Hematopoietic multipotent progenitor cell (in vitro differentiated cells): ENCODE results near the gene RPL26. TPM values are rescaled to one million over a fixed set of nuclear protein-coding genes. Genes with fewer than 3 reads are reported as not detected.
A peak's percentile ranks its signal among the peaks of the same experiment; 100 is the strongest.
"Not testable (repeated sequence)": the region's sequence is repeated elsewhere in the genome, so short reads cannot be mapped to it uniquely, and the experiment has no call there.

Experiments used
- DNase-seq, 3 donors: peaks; one replicate each; pipeline ENCODE4 v3.0.0-alpha.2; 2011 to 2015; ENCODE audit warnings: low read depth in 2 of 3, low spot score in 2 of 3
- total RNA-seq: library from RNA; depleted of rRNA; stranded (reverse); fragments of >200 nt; gene quantifications from one replicate; pipeline ENCODE4 v1.2.3, GENCODE V29; 2012

The RPL26 gene
- total RNA-seq, 1 donor, result 3,187 TPM

DNA sequence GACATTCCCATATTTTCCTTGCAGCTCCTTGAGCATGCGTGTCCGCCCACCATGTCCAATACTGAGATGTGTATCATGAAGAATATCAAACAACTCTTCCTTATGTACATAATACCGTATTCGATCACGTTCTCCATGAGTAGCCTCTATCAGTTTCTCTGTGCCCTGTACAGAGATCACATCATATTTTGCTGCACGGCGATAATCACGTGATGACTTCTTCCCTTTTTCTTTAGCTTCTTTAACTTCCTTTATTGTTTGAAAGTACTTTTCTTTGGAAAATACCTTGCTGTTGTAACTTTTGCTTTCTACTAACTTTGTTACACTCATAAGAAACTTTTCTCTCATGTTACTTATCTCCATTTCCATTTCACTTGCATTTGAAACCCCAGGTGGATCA, 13.0 kb downstream of the RPL26 start:
- peak in 2 of 3 donors; percentile 35 for DNase-seq

DNA sequence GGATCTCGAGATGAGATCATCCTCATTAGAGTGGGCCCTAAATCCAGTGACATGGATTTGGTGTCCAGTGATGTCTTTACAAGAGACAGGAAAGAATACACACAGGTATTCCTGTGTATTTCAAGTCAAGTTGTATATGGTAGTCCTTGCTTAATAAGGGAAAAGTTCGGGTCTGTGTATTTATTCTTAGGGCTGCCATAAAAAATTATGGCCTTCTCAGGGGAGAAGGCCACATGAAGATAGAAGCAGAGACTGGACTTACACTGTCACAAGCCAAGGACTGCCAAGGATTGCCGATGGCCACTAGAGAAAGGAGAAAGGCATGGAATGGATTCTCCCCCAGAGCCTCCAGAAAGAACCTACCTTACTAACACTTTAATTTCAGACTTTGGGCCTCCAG, 14.8 kb downstream of the RPL26 start:
- DNase-seq, result no peak

DNA sequence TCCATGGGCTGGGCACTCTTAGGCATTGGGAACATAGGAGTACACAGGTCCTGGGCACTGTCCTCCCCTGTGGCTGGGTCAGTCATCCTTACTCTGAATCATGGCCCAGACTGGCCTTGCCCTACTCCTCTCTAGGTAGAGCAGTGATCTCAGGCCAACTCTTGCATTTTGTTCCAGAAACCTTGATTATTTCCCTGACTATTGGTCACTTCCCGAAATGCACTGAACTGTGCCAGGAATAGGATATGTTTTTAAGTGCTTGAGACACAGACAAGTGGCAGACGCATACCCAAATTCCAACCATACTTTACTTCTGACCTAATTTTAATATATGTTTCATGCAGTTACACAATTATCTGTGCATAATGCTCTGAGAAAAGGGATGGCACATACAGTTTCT, 16.8 kb downstream of the RPL26 start:
- no peak for DNase-seq

DNA sequence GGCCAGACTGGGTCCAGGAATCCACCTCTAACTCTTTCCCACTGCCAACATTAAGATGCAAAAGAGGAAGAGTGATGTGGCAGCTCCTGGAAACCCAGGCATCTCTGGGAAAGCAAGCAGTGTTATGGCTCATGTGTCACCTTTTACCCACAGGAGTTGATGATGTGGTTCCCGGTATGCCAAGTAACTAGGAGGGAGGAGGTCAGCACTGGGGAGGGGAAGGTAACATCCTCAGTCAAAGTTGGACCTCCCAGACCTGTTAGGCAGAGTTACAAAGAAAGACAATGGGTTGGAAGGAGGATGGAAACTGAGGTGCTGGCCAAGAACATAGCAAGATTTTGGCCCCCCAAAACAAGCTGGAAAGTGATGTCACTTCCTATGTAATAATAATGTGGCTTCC, 17.9 kb downstream of the RPL26 start:
- no peak for DNase-seq

GRCh38 chr17:8362651-8363332, 20.2 kb downstream of the RPL26 start:
- no peak for DNase-seq

- no peak for DNase-seq
These were observed 22.2 kb downstream of the RPL26 start for GRCh38 chr17:8360751-8361150.

DNA sequence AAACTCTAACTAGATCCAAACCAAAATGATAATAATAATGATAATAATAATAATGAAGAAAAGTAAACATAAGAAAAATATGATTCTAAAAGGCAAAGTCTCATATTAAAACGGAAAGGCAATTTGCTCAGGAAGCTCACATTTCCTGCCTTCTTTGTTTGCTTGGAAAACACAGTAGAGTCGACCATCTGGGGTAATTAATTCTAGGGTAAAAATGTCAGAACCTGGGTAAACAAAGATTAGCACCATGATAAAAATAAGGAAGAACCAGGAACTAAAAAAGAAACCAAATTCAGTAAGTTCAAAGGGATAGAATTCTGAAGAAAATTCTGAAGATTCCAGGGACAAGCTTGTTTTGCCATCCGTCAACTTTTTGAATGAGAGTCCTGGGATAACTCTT, 22.7 kb downstream of the RPL26 start:
- DNase-seq, result no peak

- peak in 1 of 3 donors; percentile 40 for DNase-seq
These were observed 23.2 kb downstream of the RPL26 start for GRCh38 chr17:8359769-8360168.

DNA sequence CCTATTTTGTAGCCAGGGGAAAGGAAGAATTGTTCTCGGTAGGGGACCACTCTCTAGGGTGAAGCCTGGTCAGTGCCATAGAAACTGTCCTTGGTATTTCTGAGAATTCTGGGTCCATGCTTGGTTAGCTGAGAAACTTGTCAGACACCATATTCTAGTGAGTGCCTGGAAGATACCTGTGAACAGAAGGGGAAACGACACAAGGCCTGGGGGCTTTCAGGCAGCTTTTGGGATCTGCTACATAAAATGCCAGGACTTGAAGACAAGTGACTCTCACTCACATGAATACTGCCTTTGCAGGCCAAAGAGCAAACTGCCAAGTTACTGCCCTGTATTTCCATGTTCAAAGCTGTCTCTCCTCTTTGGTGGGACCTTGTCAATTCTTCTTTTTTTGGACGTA, 25.1 kb downstream of the RPL26 start:
- no peak for DNase-seq

DNA sequence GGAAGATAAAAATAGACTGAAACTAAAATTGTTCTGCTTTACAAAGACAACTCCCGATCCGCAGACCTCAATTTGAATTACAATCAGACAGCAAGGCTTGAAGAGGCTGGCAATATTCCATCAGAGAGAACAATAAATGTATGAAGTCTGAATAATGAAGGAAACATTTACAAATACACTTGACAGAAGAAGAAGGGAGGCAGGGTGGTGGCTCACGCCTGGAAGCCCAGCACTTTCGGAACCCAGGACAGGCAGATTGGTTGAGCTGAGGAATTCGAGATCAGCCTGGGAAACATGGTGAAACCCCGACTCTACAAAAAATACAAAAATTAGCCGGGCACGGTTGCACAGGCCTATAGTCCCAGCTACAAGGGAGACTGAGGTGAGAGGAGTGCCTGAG, 28.8 kb downstream of the RPL26 start:
- DNase-seq, result no peak

GRCh38 chr17:8353736-8354135, 29.3 kb downstream of the RPL26 start:
- DNase-seq, result no peak

DNA sequence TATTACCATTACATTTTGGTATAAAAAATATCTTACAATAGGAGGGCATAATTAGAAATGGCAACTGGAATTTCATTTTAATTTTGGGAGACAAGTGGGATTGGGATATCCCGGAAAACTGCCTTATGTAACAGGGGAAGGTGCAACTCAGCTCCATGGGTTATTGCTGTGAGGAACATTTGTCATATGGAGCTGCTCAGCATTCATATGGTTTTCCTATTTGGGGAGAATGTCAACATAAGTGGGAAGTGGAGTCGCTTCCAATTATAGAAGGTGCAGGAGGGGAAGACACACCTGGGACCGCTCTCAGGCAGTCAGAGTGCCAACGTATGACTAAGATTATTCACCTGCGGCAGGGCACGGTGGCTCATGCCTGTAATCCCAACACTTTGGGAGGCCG, 32.7 kb downstream of the RPL26 start:
- no peak for DNase-seq

GRCh38 chr17:8347001-8347400, 36.0 kb downstream of the RPL26 start:
- not testable (repeated sequence) for DNase-seq

GRCh38 chr17:8345951-8346665, 36.9 kb downstream of the RPL26 start:
- DNase-seq, result no peak

DNA sequence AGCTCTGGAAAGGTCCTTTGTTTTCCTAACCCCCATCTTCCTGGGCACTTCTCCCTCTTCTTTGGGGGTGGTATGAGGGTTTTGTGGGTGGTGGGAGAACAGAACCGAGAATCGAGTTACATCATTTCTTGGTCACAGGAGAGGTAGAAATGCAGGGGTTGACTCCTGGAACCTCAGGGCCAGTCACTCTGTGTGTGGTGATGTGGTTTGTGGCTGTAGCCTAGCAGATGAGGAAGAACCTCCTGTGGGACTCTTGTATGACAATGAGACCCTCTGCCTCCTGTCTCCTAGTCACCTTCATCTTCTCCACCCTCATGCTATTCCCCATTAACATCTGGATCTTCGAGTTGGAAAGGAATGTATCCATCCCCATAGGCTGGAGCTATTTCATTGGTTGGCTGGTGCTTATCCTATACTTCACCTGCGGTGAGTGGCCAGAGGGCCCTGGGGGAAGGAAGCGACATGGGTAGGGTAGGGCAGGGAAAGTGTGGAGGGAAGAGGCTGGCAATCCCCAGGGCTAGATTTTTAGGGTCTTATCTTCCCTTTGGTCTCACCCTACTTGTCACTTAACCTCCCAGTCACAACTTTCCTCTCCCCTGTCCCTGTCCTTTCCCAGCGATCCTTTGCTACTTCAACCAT, 37.8 kb downstream of the RPL26 start:
- peak in 2 of 3 donors; percentile 30 to 58 for DNase-seq

DNA sequence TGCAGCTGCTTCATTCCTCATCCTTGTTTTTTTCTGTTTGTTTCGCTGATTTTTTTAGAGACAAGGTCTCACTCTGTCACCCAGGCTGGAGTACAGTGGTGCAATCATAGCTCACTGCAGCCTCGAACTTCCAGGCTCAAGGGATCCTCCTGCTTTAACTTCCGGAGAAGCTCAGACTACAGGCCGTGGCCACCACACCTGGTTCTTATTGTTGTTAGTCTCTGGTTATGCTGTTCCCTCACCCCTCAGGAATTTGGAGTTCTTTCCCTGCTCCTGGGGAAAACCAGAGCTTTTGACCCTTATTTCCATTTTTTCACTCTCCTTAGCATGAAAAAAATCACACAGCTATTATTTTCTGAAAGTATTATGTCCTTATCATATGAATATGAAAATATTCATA, 41.5 kb downstream of the RPL26 start:
- no peak for DNase-seq

DNA sequence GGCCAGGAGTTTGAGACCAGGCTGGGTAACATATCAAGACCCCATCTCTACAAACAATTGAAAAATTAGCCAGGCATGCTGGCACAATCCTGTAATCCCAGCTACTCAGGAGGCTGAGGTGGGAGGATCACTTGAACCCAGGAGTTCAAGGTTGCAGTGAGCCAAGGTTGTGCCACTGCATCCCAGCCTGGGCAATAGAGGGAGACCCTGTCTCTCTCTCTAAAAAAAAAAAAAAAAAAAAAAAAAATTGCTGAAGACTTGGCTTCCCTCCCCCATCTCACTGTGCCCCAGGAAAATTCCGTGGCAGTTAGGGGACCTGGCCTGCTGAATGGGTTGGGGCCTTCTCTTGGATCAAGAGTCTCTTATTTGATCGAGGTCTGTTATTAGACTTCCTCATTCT, 43.5 kb downstream of the RPL26 start, which contains the start of gene ODF4:
ODF4 (plus strand) TSS at position 301 of the 400 bp plus-strand sequence. CDS start 212 bp downstream, outside the sequence.
- no peak for DNase-seq

DNA sequence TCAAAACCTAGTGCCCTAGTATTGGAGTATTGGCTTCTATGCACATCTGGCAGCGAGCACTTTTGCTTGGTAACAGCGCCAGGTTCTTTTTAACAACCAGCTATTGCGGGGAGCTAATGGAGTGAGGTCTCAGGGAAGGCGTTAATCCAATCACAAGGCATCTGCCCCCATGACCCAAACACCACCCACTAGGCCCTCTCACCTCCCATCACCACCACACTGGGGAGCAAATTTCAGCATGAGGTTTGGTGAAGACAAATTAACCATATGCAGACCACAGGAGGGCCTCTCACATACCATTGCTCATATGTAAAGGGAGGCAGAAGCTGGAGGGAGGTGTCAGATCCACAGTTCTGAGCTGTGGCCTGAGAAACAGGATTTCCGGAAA, 44.2 kb downstream of the RPL26 start:
- DNase-seq, result peak in 1 of 3 donors; percentile 18

- DNase-seq, result peak in 2 of 3 donors; percentile 79 to 87
These were observed 44.9 kb downstream of the RPL26 start for GRCh38 chr17:8337802-8338752.

DNA sequence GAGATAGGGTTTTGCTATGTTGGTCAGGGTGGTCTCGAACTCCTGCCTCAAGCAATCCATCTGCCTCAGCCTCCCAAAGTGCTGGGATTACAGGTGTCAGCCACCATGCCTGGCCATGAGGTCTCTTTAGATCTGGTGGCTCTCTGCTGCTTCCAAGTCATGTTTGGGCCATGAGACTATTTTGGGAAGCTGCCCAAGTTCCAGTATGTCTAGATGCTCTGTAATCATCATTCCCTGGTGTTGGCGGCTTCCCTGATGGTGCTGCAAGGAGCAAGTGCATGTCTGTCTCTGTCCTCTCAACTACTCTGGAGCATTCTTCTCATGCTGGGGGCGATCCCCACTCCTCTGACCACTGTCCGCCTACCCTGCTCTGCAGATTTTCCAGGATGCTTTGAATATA, 49.7 kb downstream of the RPL26 start:
- no peak for DNase-seq

GRCh38 chr17:8332688-8333087, 50.3 kb downstream of the RPL26 start:
- DNase-seq, result no peak
